Measurements from ENCODE around the gene ALDH8A1.

DNA sequence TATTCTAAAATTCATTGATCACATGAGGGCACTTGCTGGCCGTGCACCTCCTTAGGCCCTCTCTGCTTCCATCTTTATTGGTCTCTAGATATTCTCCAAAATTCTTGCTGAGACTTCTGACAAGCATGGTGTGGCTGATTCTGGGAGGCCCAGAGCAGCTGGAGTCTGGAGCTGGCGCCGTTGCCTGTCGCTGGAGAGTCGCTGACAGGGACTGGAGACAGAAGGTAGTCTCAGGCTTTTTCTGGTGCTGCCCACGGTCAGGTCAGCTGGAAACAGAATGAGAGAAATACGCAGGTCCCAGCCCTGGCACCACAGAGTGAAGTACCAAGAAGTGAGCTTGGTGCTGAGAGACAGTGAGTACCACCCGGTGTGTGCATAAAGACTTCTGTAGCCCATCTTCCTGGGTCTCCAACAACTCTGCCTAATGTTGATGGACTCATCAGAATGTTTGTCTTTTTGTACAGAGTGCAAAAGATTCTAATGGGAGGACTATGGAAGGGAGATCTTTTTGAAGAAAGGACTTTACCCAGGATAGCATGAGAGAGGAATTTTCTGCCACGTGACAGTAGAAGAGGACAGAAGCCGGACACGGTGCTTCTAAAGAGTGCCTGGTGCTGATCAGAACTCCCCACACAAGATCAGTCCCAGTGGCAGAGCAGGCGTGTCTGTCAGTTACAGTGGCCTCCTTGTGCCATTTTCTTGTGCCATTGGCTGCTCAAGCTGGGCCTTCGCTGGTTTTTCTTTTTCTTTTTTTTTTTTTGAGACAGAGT lies 1.8 kb upstream of the ALDH8A1 start:
- TF ChIP-seq POLR2AphosphoS5 (IDR thresholded peaks at IDR 0.05; ENCODE audit: low read depth, low read length) (no peak), RAD21 (IDR thresholded peaks at IDR 0.05 in 1 of 2, conservative IDR thresholded peaks at IDR 0.05 in 1 of 2; ENCODE audit: low read depth in 2 of 2, low read length in 2 of 2) (no peak), POLR2A (IDR thresholded peaks at IDR 0.05; ENCODE audit: control extremely low read depth in 1 of 2, low read depth in 2 of 2, low read length in 2 of 2) (no peak)
